MM.1S (cell line): ENCODE measurements around the gene PTTG1IP.

Experiments used
- CTCF ChIP-seq: fragments of 300-600 bp; sonication (generic); IDR thresholded peaks from 2 replicates; pipeline ENCODE4 v1.5.1; 2016; ENCODE audit warnings: antibody characterized with exemption, low read length, mixed read lengths
- EZH2 ChIP-seq: fragments of 300-600 bp; sonication (generic); optimal IDR thresholded peaks from 2 replicates; pipeline ENCODE3; 2017; ENCODE audit warnings: low read depth, mild to moderate bottlenecking, antibody characterized with exemption, low read length, mixed read lengths
- EZH2phosphoT487 ChIP-seq: fragments of 300-600 bp; sonication (generic); IDR thresholded peaks from 2 replicates; pipeline ENCODE4 v1.6.1; 2018; ENCODE audit warnings: antibody characterized with exemption, low read length

- TF ChIP-seq CTCF (no peak), EZH2 (no peak), EZH2phosphoT487 (no peak; the same call in 1 of the 2 replicates)
These were observed 30.6 kb downstream of the PTTG1IP start for GRCh38 chr21:44842721-44843445.
